Gastrocnemius medialis (tissue), 4 donors: Measurements from ENCODE around the gene ZNRF1. TPM values are rescaled to one million over a fixed set of nuclear protein-coding genes. Genes with fewer than 3 reads are reported as not detected.

Source experiments
- ATAC-seq, 2 donors: fragments of 150-250 bp; one replicate each; pipeline ENCODE4 v1.9.1; 2016
- DNase-seq, 2 donors: peaks; one replicate each; pipeline ENCODE4 v3.0.0-alpha.2; 2019
- H3K27ac ChIP-seq, 4 donors: fragments of 200-600 bp; sonication (generic); 1 replicate in 1 of 4; 2 replicates in 3 of 4; pipeline ENCODE4 v1.5.1; 2016 to 2018; ENCODE audit warnings: mild to moderate bottlenecking in 2 of 4, moderate library complexity in 1 of 4
- H3K27me3 ChIP-seq, 3 donors: fragments of 200-600 bp; sonication (generic) in 2 of 3; 1 replicate in 1 of 3; 2 replicates in 2 of 3; pipeline versions ENCODE4 v1.5.1 to v1.6.0; 2016 to 2019; ENCODE audit warnings: mild to moderate bottlenecking in 1 of 3, moderate library complexity in 1 of 3
- H3K36me3 ChIP-seq, 2 donors: fragments of 200-600 bp; sonication (generic) in 1 of 2; one replicate each; pipeline ENCODE4 v1.5.1; 2017 to 2018
- H3K4me1 ChIP-seq, 2 donors: fragments of 200-600 bp; sonication (generic) in 1 of 2; one replicate each; pipeline ENCODE4 v1.5.1; 2016 to 2017; ENCODE audit warnings: mild to moderate bottlenecking in 2 of 2
- H3K4me3 ChIP-seq, 4 donors: fragments of 200-600 bp; sonication (generic) in 3 of 4; 1 replicate in 1 of 4; 2 replicates in 3 of 4; pipeline ENCODE4 v1.5.1; 2016 to 2019; ENCODE audit warnings: mild to moderate bottlenecking in 2 of 4
- H3K9me3 ChIP-seq, 3 donors: fragments of 200-600 bp; sonication (generic) in 2 of 3; 1 replicate in 1 of 3; 2 replicates in 2 of 3; pipeline ENCODE4 v1.5.1; 2016 to 2019
- CTCF ChIP-seq, 5 experiments: fragments of 450-650 bp in 3 of 5; fragments of 200-600 bp in 2 of 5; sonication (generic) in 2 of 5; IDR thresholded peaks in 4 of 5; conservative IDR thresholded peaks in 1 of 5; 1 replicate in 4 of 5; 2 replicates in 1 of 5; pipeline ENCODE4 v1.5.1; 2016 to 2019; ENCODE audit warnings: antibody characterized with exemption in 5 of 5, mild to moderate bottlenecking in 3 of 5, moderate library complexity in 3 of 5
- POLR2A ChIP-seq, 2 donors: fragments of 450-650 bp; IDR thresholded peaks; one replicate each; pipeline ENCODE4 v1.6.1; 2017; ENCODE audit warnings: antibody characterized with exemption in 2 of 2, mild to moderate bottlenecking in 2 of 2, moderate library complexity in 2 of 2
- in situ Hi-C, 4 donors: fragments of 200-750 bp; cut with MboI; loops; one replicate each; pipeline versions ENCODE4 v1.15.0 to v1.8.0; 2017; ENCODE audit warnings: low sequenced_read_pairs in 4 of 4
- intact Hi-C: fragments of 100-400 bp; cut with DNase I; formaldehyde crosslinking; loops from one replicate; pipeline ENCODE4 v1.15.1; 2023; ENCODE audit warnings: low total_unique reads
- total RNA-seq, 4 donors: library from RNA; depleted of rRNA; stranded (reverse); fragments of >200 nt; gene quantifications; one replicate each; pipeline versions ENCODE4 v1.1.0 to v1.2.3, GENCODE V29; 2016

Gene ZNRF1
- total RNA-seq, 4 donors from 2014 or later: 21.7 to 37.1 (median 30.2) TPM

GRCh38 chr16:75045424-75045823 lies 46.6 kb downstream of the ZNRF1 start:
- DNase-seq (no peak), ATAC-seq (peak in 1 of 2 donors; percentile 2)
- Histone ChIP-seq H3K4me3 (no peak overlapping the region), H3K9me3 (no peaks in the 10 kb centered on the region), H3K27ac (peak overlapping the region; percentile 75 to 85 (median 80)), H3K27me3 (no peaks in the 10 kb centered on the region), H3K36me3 (no peaks in the 10 kb centered on the region), H3K4me1 (peaks cover 63 to 65% of the 10 kb centered on the region in 2 donors)
- no peak for TF ChIP-seq CTCF (IDR thresholded peaks at IDR 0.05 in 4 of 5, conservative IDR thresholded peaks at IDR 0.05 in 1 of 5)
- TF ChIP-seq POLR2A (IDR thresholded peaks at IDR 0.05): no peak
- intact Hi-C loops (loop anchor here (5.0 kb wide), 1 partner anchor 43 kb away; no protein-coding TSS in a partner anchor), in situ Hi-C loops (no loop called here)

GRCh38 chr16:75048054-75048453 lies 49.2 kb downstream of the ZNRF1 start:
- H3K27me3 ChIP-seq: no peaks in the 10 kb centered on the region
- no peak for DNase-seq
- no peak for TF ChIP-seq POLR2A (IDR thresholded peaks at IDR 0.05)
- TF ChIP-seq CTCF (IDR thresholded peaks at IDR 0.05 in 4 of 5, conservative IDR thresholded peaks at IDR 0.05 in 1 of 5): no peak
- intact Hi-C loops (loop anchor here (5.0 kb wide), 1 partner anchor 46 kb away; no protein-coding TSS in a partner anchor), in situ Hi-C loops (no loop called here)
- no peak for ATAC-seq
- H3K9me3 ChIP-seq: no peaks in the 10 kb centered on the region
- H3K27ac ChIP-seq: peak overlapping the region; percentile 45 to 83 (median 64)
- no peaks in the 10 kb centered on the region for H3K36me3 ChIP-seq
- H3K4me3 ChIP-seq: no peak overlapping the region
- H3K4me1 ChIP-seq: peaks cover 57 to 62% of the 10 kb centered on the region in 2 donors

- DNase-seq: no peak
- Histone ChIP-seq H3K36me3 (no peaks in the 10 kb centered on the region), H3K4me3 (no peak overlapping the region), H3K27me3 (no peaks in the 10 kb centered on the region), H3K9me3 (no peaks in the 10 kb centered on the region), H3K4me1 (peaks cover 57 to 58% of the 10 kb centered on the region in 2 donors), H3K27ac (peak overlapping the region; percentile 45 to 83 (median 64))
- TF ChIP-seq CTCF (IDR thresholded peaks at IDR 0.05 in 4 of 5, conservative IDR thresholded peaks at IDR 0.05 in 1 of 5) (no peak), POLR2A (IDR thresholded peaks at IDR 0.05) (no peak)
- intact Hi-C loops (loop anchor here (5.0 kb wide), 1 partner anchor 46 kb away; no protein-coding TSS in a partner anchor), in situ Hi-C loops (no loop called here)
- ATAC-seq: no peak
Measured at GRCh38 chr16:75048530-75048929, 49.7 kb downstream of the ZNRF1 start.

- no peaks in the 10 kb centered on the region for H3K9me3 ChIP-seq
- H3K36me3 ChIP-seq: no peaks in the 10 kb centered on the region
- no peaks in the 10 kb centered on the region for H3K27me3 ChIP-seq
- no peak overlapping the region for H3K4me3 ChIP-seq
- intact Hi-C loops: loop anchor here (5.0 kb wide), 1 partner anchor 55 kb away; no protein-coding TSS in a partner anchor
- in situ Hi-C loops: no loop called here
- DNase-seq (no peak), ATAC-seq (no peak)
- H3K4me1 ChIP-seq: peaks cover 46 to 58% of the 10 kb centered on the region in 2 donors
- peak overlapping the region in 2 of 4 donors; percentile 74 to 90 for H3K27ac ChIP-seq
- TF ChIP-seq POLR2A (IDR thresholded peaks at IDR 0.05) (no peak), CTCF (IDR thresholded peaks at IDR 0.05 in 4 of 5, conservative IDR thresholded peaks at IDR 0.05 in 1 of 5) (no peak)
Measured at GRCh38 chr16:75052481-75053202, 53.8 kb downstream of the ZNRF1 start.
